Colonic mucosa (tissue), 4 donors: ENCODE results near the gene GCSAM. TPM values are rescaled to one million over a fixed set of nuclear protein-coding genes. Genes with fewer than 3 reads are reported as not detected.
A peak's percentile ranks its signal among the peaks of the same experiment; 100 is the strongest.

ENCODE experiments used
- DNase-seq: peaks from one replicate; pipeline ENCODE4 v3.0.0-alpha.2; 2020
- H3K27ac ChIP-seq: fragments of 200-600 bp; one replicate; pipeline ENCODE4 v1.8.0; 2021
- H3K27me3 ChIP-seq: fragments of 200-600 bp; one replicate; pipeline ENCODE4 v1.8.0; 2021
- H3K36me3 ChIP-seq: fragments of 200-600 bp; one replicate; pipeline ENCODE4 v1.8.0; 2021
- H3K4me1 ChIP-seq: fragments of 200-600 bp; one replicate; pipeline ENCODE4 v1.8.0; 2021; ENCODE audit warnings: mild to moderate bottlenecking
- H3K4me3 ChIP-seq: fragments of 200-600 bp; one replicate; pipeline ENCODE4 v1.8.0; 2021
- H3K9ac ChIP-seq, 2 donors: one replicate each; pipeline ENCODE4 v1.7.0; 2013; ENCODE audit warnings: control low read depth in 2 of 2, low read depth in 2 of 2, low read length in 2 of 2
- H3K9me3 ChIP-seq: fragments of 200-600 bp; one replicate; pipeline ENCODE4 v1.8.0; 2021
- CTCF ChIP-seq: fragments of 200-600 bp; IDR thresholded peaks from one replicate; pipeline ENCODE4 v1.8.0; 2022; ENCODE audit warnings: antibody characterized with exemption, mild to moderate bottlenecking
- intact Hi-C: fragments of 100-400 bp; cut with DNase I; formaldehyde crosslinking; loops from one replicate; pipeline ENCODE4 v1.14.1; 2022
- total RNA-seq, 2 donors: library from RNA; stranded (reverse); fragmentation: NEBNext Ultra II Directional in 1 of 2; extraction: Animal tissue kit (Norgen Biotek cat#: 25700) in 1 of 2; gene quantifications; one replicate each; pipeline ENCODE4 v1.2.1, GENCODE V29; 2021
- donor health status: healthy.
- donor health status: DM: no; HTN: no; CAD: no.
- donor health status: DM: no; HTN: no; CAD: no.

GCSAM gene
- total RNA-seq, 2 donors from 2014 or later: 0.16 to 0.17 TPM

- H3K4me3 ChIP-seq: no peak overlapping the region
- TF ChIP-seq CTCF: no peak
- H3K9me3 ChIP-seq: no peaks in the 10 kb centered on the region
- H3K36me3 ChIP-seq: no peaks in the 10 kb centered on the region
- DNase-seq: peak; percentile 89
- no peaks in the 10 kb centered on the region for H3K27me3 ChIP-seq
- peak overlapping the region; percentile 44 for H3K27ac ChIP-seq
- H3K4me1 ChIP-seq: no peaks in the 10 kb centered on the region
- no peak overlapping the region for H3K9ac ChIP-seq
- intact Hi-C loops: no loop called here
These were observed 35.7 kb downstream of the GCSAM start for GRCh38 chr3:112097378-112097777.

GRCh38 chr3:112096176-112096575 is 36.9 kb downstream of the GCSAM start:
- intact Hi-C loops: no loop called here
- Histone ChIP-seq H3K9me3 (no peaks in the 10 kb centered on the region), H3K36me3 (no peaks in the 10 kb centered on the region), H3K27ac (no peak overlapping the region), H3K9ac (no peak overlapping the region), H3K4me1 (no peaks in the 10 kb centered on the region), H3K27me3 (no peaks in the 10 kb centered on the region), H3K4me3 (no peak overlapping the region)
- no peak for TF ChIP-seq CTCF
- no peak for DNase-seq

GRCh38 chr3:112095731-112096130 is 37.3 kb downstream of the GCSAM start:
- H3K4me1 ChIP-seq: no peaks in the 10 kb centered on the region
- intact Hi-C loops: no loop called here

GRCh38 chr3:112093180-112093522 is 39.9 kb downstream of the GCSAM start:
- Histone ChIP-seq H3K27me3 (no peaks in the 10 kb centered on the region), H3K27ac (peak overlapping the region; percentile 45), H3K36me3 (no peaks in the 10 kb centered on the region), H3K9ac (no peak overlapping the region), H3K9me3 (no peaks in the 10 kb centered on the region), H3K4me3 (no peak overlapping the region), H3K4me1 (peaks cover 5% of the 10 kb centered on the region)
- no peak for TF ChIP-seq CTCF
- intact Hi-C loops: no loop called here
- DNase-seq: no peak

More at GRCh38 chr3:112095731-112096130, 37.3 kb downstream of the GCSAM start:
- Histone ChIP-seq H3K27ac (no peak overlapping the region), H3K9me3 (no peaks in the 10 kb centered on the region), H3K4me3 (no peak overlapping the region), H3K27me3 (no peaks in the 10 kb centered on the region), H3K9ac (no peak overlapping the region), H3K36me3 (no peaks in the 10 kb centered on the region)
- DNase-seq: no peak
- no peak for TF ChIP-seq CTCF

GRCh38 chr3:112092496-112093179 is 40.4 kb downstream of the GCSAM start:
- H3K27ac ChIP-seq: peak overlapping the region; percentile 45
- H3K9me3 ChIP-seq: no peaks in the 10 kb centered on the region
- peak; percentile 29 for DNase-seq
- H3K9ac ChIP-seq: no peak overlapping the region
- H3K4me3 ChIP-seq: no peak overlapping the region
- intact Hi-C loops: no loop called here
- TF ChIP-seq CTCF: no peak
- no peaks in the 10 kb centered on the region for H3K36me3 ChIP-seq
- no peaks in the 10 kb centered on the region for H3K27me3 ChIP-seq
- H3K4me1 ChIP-seq: peaks cover 5% of the 10 kb centered on the region
